ENCODE measurements around the gene RBKS.

DNA sequence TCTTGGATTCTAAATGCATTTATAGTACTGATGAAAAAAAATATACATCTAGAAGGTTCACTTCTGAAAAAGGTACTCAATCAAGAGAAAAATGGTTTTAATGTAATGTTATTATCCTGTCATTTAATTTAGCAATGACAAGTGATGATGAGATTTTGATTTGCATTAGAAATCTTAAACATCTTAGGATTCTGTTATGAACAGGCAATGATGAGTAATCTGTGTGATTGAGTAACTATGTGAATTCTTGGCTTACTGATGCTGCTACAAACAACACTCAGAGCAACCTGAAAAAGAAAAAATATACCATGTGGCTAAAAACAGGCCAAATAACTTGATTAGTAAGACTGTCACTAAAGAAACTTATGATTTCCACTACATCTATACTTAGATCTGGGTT, 30.1 kb downstream of the RBKS start:
- no peak for TF ChIP-seq CTCF (IDR thresholded peaks at IDR 0.05; ENCODE audit: insufficient read depth, low read length)
- TF ChIP-seq POLR2AphosphoS5 (IDR thresholded peaks at IDR 0.05; ENCODE audit: low read depth) = no peak
- TF ChIP-seq, protein P1, sequence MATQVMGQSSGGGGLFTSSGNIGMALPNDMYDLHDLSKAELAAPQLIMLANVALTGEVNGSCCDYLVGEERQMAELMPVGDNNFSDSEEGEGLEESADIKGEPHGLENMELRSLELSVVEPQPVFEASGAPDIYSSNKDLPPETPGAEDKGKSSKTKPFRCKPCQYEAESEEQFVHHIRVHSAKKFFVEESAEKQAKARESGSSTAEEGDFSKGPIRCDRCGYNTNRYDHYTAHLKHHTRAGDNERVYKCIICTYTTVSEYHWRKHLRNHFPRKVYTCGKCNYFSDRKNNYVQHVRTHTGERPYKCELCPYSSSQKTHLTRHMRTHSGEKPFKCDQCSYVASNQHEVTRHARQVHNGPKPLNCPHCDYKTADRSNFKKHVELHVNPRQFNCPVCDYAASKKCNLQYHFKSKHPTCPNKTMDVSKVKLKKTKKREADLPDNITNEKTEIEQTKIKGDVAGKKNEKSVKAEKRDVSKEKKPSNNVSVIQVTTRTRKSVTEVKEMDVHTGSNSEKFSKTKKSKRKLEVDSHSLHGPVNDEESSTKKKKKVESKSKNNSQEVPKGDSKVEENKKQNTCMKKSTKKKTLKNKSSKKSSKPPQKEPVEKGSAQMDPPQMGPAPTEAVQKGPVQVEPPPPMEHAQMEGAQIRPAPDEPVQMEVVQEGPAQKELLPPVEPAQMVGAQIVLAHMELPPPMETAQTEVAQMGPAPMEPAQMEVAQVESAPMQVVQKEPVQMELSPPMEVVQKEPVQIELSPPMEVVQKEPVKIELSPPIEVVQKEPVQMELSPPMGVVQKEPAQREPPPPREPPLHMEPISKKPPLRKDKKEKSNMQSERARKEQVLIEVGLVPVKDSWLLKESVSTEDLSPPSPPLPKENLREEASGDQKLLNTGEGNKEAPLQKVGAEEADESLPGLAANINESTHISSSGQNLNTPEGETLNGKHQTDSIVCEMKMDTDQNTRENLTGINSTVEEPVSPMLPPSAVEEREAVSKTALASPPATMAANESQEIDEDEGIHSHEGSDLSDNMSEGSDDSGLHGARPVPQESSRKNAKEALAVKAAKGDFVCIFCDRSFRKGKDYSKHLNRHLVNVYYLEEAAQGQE (IDR thresholded peaks at IDR 0.05; ENCODE audit: insufficient replicate concordance, low read depth) = no peak

Measured in HL-60 (cell line).